Occipital lobe (tissue), 2 donors: Measurements from ENCODE around the gene FGGY. TPM values are rescaled to one million over a fixed set of nuclear protein-coding genes. Genes with fewer than 3 reads are reported as not detected.
A peak's percentile ranks its signal among the peaks of the same experiment; 100 is the strongest.
"Not testable (repeated sequence)": the region's sequence is repeated elsewhere in the genome, so short reads cannot be mapped to it uniquely, and the experiment has no call there.

Experiments
- DNase-seq: peaks from one replicate; lab custom pipeline; 2025; lab: John Stamatoyannopoulos, UW
- total RNA-seq: library from RNA; depleted of rRNA; stranded (reverse); fragments of >200 nt; gene quantifications from one replicate; pipeline ENCODE4 v1.2.3, GENCODE V29; 2014

The FGGY gene
- 24.2 TPM for total RNA-seq

GRCh38 chr1:59296358-59297256 lies at the start of gene FGGY:
FGGY (plus strand) TSS chr1:59297094; CDS start chr1:59321550, 24,456 bp downstream.
- peak; percentile 90 for DNase-seq

- DNase-seq: no peak
Observed at GRCh38 chr1:59248758-59249157, 48.1 kb upstream of the FGGY start.

GRCh38 chr1:59249396-59250137 lies 47.3 kb upstream of the FGGY start:
- DNase-seq: no peak

- not testable (repeated sequence) for DNase-seq
Observed at GRCh38 chr1:59251061-59251460, 45.8 kb upstream of the FGGY start.

- DNase-seq: not testable (repeated sequence)
Observed at GRCh38 chr1:59256429-59256828, 40.5 kb upstream of the FGGY start.

- no peak for DNase-seq
Observed at GRCh38 chr1:59258412-59259032, 38.4 kb upstream of the FGGY start.

GRCh38 chr1:59261537-59261936 lies 35.4 kb upstream of the FGGY start:
- DNase-seq: no peak

- no peak for DNase-seq
Observed at GRCh38 chr1:59262631-59263030, 34.3 kb upstream of the FGGY start.

GRCh38 chr1:59263111-59263510 lies 33.8 kb upstream of the FGGY start:
- no peak for DNase-seq

- no peak for DNase-seq
Observed at GRCh38 chr1:59265622-59266021, 31.3 kb upstream of the FGGY start.

GRCh38 chr1:59266180-59266926 lies 30.5 kb upstream of the FGGY start:
- DNase-seq: no peak

- no peak for DNase-seq
Observed at GRCh38 chr1:59266927-59267293, 30.0 kb upstream of the FGGY start.

- no peak for DNase-seq
Observed at GRCh38 chr1:59268406-59268805, 28.5 kb upstream of the FGGY start.

GRCh38 chr1:59271561-59272260 lies 25.2 kb upstream of the FGGY start:
- no peak for DNase-seq

- no peak for DNase-seq
Observed at GRCh38 chr1:59272507-59272906, 24.4 kb upstream of the FGGY start.

- DNase-seq: no peak
Observed at GRCh38 chr1:59276439-59276851, 20.4 kb upstream of the FGGY start.

GRCh38 chr1:59278780-59279354 lies 18.0 kb upstream of the FGGY start:
- no peak for DNase-seq

- no peak for DNase-seq
Observed at GRCh38 chr1:59279645-59280044, 17.2 kb upstream of the FGGY start.

GRCh38 chr1:59282951-59283350 lies 13.9 kb upstream of the FGGY start:
- DNase-seq: no peak

- no peak for DNase-seq
Observed at GRCh38 chr1:59285691-59286090, 11.2 kb upstream of the FGGY start.
